K562 (cell line): Measurements from ENCODE around the gene EFHB. TPM values are rescaled to one million over a fixed set of nuclear protein-coding genes. Genes with fewer than 3 reads are reported as not detected.

ENCODE experiments used
- FOXA3 ChIP-seq, 2 experiments: fragments of 450-650 bp in 1 of 2; sonication (generic) in 1 of 2; formaldehyde crosslinking; IDR thresholded peaks in 1 of 2; conservative IDR thresholded peaks in 1 of 2; 2 replicates each; pipeline versions ENCODE4 v1.4.0 to v1.8.0; 2020 to 2022; ENCODE audit warnings: mild to moderate bottlenecking in 2 of 2, missing genetic modification reagents in 1 of 2
- MEF2D ChIP-seq: conservative IDR thresholded peaks from 2 replicates; pipeline ENCODE4 v1.6.1; 2016; ENCODE audit warnings: low read depth, missing genetic modification characterization, missing compliant biosample characterization
- MYNN ChIP-seq, 2 experiments: sonication (generic); formaldehyde crosslinking in 1 of 2; IDR thresholded peaks; 2 replicates each; pipeline versions ENCODE4 v1.5.0 to v1.6.1; 2016 to 2020; ENCODE audit warnings: antibody characterized with exemption in 1 of 2, missing genetic modification reagents in 1 of 2
- NFRKB ChIP-seq: fragments of 450-650 bp; IDR thresholded peaks from 2 replicates; pipeline ENCODE4 v1.6.1; 2016; ENCODE audit warnings: low read depth
- NR4A1 ChIP-seq, 2 experiments: fragments of 250-450 bp in 1 of 2; fragments of 450-650 bp in 1 of 2; sonication (Bioruptor Pico) in 1 of 2; IDR thresholded peaks; 2 replicates each; pipeline versions ENCODE4 v1.4.0 to v1.6.1; 2016 to 2020; ENCODE audit warnings: mild to moderate bottlenecking in 2 of 2, missing compliant biosample characterization in 1 of 2, missing genetic modification characterization in 1 of 2, moderate library complexity in 1 of 2
- PHF8 ChIP-seq: fragments of 200-600 bp; sonication (generic); IDR thresholded peaks from 2 replicates; pipeline ENCODE4 v1.6.1; 2012; ENCODE audit warnings: mixed run types, mild to moderate bottlenecking, inconsistent platforms, low read length, moderate library complexity, borderline replicate concordance
- RAD21 ChIP-seq, 2 experiments: fragments of 250-450 bp in 1 of 2; fragments of 450-650 bp in 1 of 2; sonication (Bioruptor Pico) in 1 of 2; formaldehyde crosslinking in 1 of 2; IDR thresholded peaks in 1 of 2; conservative IDR thresholded peaks in 1 of 2; 2 replicates each; pipeline versions ENCODE4 v1.4.0 to v1.8.0; 2020 to 2022; ENCODE audit warnings: mild to moderate bottlenecking in 2 of 2, moderate library complexity in 1 of 2
- RBM14 ChIP-seq: fragments of 200-400 bp; formaldehyde crosslinking; IDR thresholded peaks from 2 replicates; pipeline ENCODE4 v1.6.1; 2018; ENCODE audit warnings: low read depth, mild to moderate bottlenecking, low read length, moderate library complexity, borderline replicate concordance; ENCODE audit not compliant: insufficient read depth
- RBM34 ChIP-seq: fragments of 200-400 bp; formaldehyde crosslinking; IDR thresholded peaks from 2 replicates; pipeline ENCODE4 v1.6.1; 2018; ENCODE audit warnings: low read length, borderline replicate concordance; ENCODE audit not compliant: insufficient read depth
- SIN3B ChIP-seq: fragments of 450-650 bp; IDR thresholded peaks from 2 replicates; pipeline ENCODE4 v1.6.1; 2017; ENCODE audit warnings: low read depth, mild to moderate bottlenecking, moderate library complexity
- SRF ChIP-seq, 2 experiments: fragments of 250-450, 450-650 bp in 1 of 2; sonication (Bioruptor Pico) in 1 of 2; sonication (generic) in 1 of 2; formaldehyde crosslinking; IDR thresholded peaks; 2 replicates each; pipeline versions ENCODE4 v1.5.0 to v1.5.1; 2020 to 2022; ENCODE audit warnings: mild to moderate bottlenecking in 1 of 2, missing genetic modification reagents in 1 of 2
- TRIM24 ChIP-seq, 2 experiments: fragments of 450-650 bp; IDR thresholded peaks; 2 replicates each; pipeline ENCODE4 v1.6.1; 2016
- XRCC3 ChIP-seq: fragments of 450-650 bp; IDR thresholded peaks from 2 replicates; pipeline ENCODE4 v1.6.1; 2017; ENCODE audit warnings: mild to moderate bottlenecking, moderate library complexity
- ZC3H11A ChIP-seq: IDR thresholded peaks from 2 replicates; pipeline ENCODE4 v1.6.1; 2012; ENCODE audit warnings: low read depth, low read length, improper control_type of control experiment
- ZNF431 ChIP-seq: sonication (generic); formaldehyde crosslinking; IDR thresholded peaks from 2 replicates; pipeline ENCODE4 v1.8.0; 2022; ENCODE audit warnings: mild to moderate bottlenecking, missing genetic modification reagents
- ZNF583 ChIP-seq: fragments of 250-450 bp; sonication (Bioruptor Pico); IDR thresholded peaks from 2 replicates; pipeline ENCODE4 v1.4.0; 2020
- ZNF717 ChIP-seq: fragments of 250-450 bp; sonication (Bioruptor Pico); IDR thresholded peaks from 2 replicates; pipeline ENCODE4 v1.5.0; 2021
- polyA plus RNA-seq, 8 experiments: library from polyadenylated mRNA; depleted of rRNA in 4 of 8; stranded (reverse) in 5 of 8; unstranded in 3 of 8; fragments of >200 nt; fragmentation: Nextera tagmentation in 2 of 8; fragmentation: Illumina TruSeq in 1 of 8; extraction: Ambion mirVana in 2 of 8; extraction: Trizol in 1 of 8; gene quantifications; 2 replicates each; pipeline versions ENCODE4 v1.2.1 to v1.2.3, GENCODE V29; 2011 to 2014; ENCODE audit warnings: inconsistent platforms in 1 of 8, missing spikeins in 1 of 8
- total RNA-seq, 7 experiments: library from RNA; depleted of rRNA in 6 of 7; stranded (reverse); fragments of >200 nt in 6 of 7; fragmentation: Illumina TruSeq in 2 of 7; extraction: Trizol in 2 of 7; gene quantifications; 2 replicates each; pipeline versions ENCODE4 v1.2.1 to v1.2.3, GENCODE V29; 2011 to 2021; ENCODE audit warnings: low replicate concordance in 1 of 7
- TF ChIP-seq, protein P1 (sequence below): sonication (generic); formaldehyde crosslinking; IDR thresholded peaks from 2 replicates; pipeline ENCODE4 v1.8.1; 2023; ENCODE audit warnings: mild to moderate bottlenecking, missing genetic modification reagents
- TF ChIP-seq, protein P2 (sequence below): IDR thresholded peaks from 3 replicates; pipeline ENCODE4 v1.6.1; 2011; ENCODE audit warnings: borderline replicate concordance, mild to moderate bottlenecking; ENCODE audit not compliant: insufficient read length, insufficient read depth
- TF ChIP-seq, protein P3 (sequence below): sonication (generic); formaldehyde crosslinking; IDR thresholded peaks from 2 replicates; pipeline ENCODE4 v1.8.0; 2022; ENCODE audit warnings: missing genetic modification reagents, mild to moderate bottlenecking, moderate library complexity, borderline replicate concordance
- TF ChIP-seq, protein P4 (sequence below): fragments of 200-800 bp; sonication (Bioruptor generic); IDR thresholded peaks from 2 replicates; pipeline ENCODE4 v1.6.1; 2017; ENCODE audit warnings: missing genetic modification characterization, missing compliant biosample characterization

The EFHB gene
- total and polyA plus RNA-seq, 9 of the 15 experiments (the other 6 are each of a cell fraction or from before 2014, with no cell fraction given), result 1.5 to 4.0 (median 1.8) TPM

DNA sequence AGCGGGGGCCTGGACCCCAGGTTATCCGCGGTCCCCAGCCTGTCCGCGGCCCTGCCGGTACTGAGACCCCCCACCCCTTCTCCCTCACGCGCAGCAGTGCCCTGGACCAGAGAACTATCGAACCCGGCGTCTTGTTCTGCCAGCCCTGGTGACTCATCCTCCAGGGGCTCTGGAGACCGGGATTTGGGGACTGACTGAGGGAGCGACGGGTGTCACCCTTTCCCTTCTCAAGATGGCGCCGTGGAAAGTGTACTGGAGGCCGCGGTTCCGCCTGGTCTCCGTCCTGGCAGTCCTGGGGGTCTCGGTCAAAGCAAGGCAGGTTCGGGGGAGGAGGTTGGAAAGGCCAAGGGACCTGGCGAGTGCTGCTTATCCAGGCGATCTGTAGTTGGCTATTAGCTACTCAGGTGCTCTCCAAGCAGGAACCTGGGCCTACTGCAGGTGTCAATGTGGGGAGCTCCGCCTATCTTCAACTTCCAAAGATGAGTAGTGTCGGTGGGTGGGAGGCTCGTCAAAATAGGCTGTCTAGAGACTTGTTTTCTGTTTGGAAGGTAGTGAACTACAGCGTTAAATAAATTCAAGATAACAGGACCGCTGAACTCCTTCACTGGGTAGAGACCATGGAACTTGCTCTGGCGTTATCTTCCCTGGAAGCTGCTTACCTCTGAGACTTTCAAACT, 13.7 kb upstream of the EFHB start (continued):
- TF ChIP-seq PHF8 (peak; percentile 60; the same call in 1 of the 2 replicates), RBM34 (no peak), ZNF583 (0 out of 2 replicates have a peak, but pooled peaks have one; percentile 63), MYNN (IDR thresholded peaks at IDR 0.05) (0 out of 2 replicates have a peak, but pooled peaks have one; percentile 55), MYNN (CRISPR knock-in tag; IDR thresholded peaks at IDR 0.05) (no peak), MEF2D (tag) (0 out of 2 replicates have a peak, but pooled peaks have one; percentile 8), ZNF431 (CRISPR knock-in tag) (no peak), SIN3B (0 out of 2 replicates have a peak, but pooled peaks have one; percentile 41), XRCC3 (no peak), FOXA3 (CRISPR knock-in tag; conservative IDR thresholded peaks at IDR 0.05 in 1 of 2, IDR thresholded peaks at IDR 0.05 in 1 of 2) (peak in 1 of 2 experiments; percentile 39; a peak in 1 of 4 replicates), NR4A1 (CRISPR knock-in tag; IDR thresholded peaks at IDR 0.05) (0 out of 2 replicates have a peak, but pooled peaks have one; percentile 30), NR4A1 (tag; IDR thresholded peaks at IDR 0.05) (no peak), ZC3H11A (no peak), RAD21 (CRISPR knock-in tag; conservative IDR thresholded peaks at IDR 0.05 in 1 of 2, IDR thresholded peaks at IDR 0.05 in 1 of 2) (peak in 1 of 2 experiments; percentile 10; a peak in 2 of 4 replicates), SRF (CRISPR knock-in tag; IDR thresholded peaks at IDR 0.05) (0 out of 4 replicates have a peak, but pooled peaks of 1 of the 2 experiments have one; percentile 7), RBM14 (no peak), TRIM24 (IDR thresholded peaks at IDR 0.05) (0 out of 4 replicates have a peak, but pooled peaks of 1 of the 2 experiments have one; percentile 7), ZNF717 (CRISPR knock-in tag) (no peak), NFRKB (peak; percentile 41; the same call in 1 of the 2 replicates)
- TF ChIP-seq, protein P1, sequence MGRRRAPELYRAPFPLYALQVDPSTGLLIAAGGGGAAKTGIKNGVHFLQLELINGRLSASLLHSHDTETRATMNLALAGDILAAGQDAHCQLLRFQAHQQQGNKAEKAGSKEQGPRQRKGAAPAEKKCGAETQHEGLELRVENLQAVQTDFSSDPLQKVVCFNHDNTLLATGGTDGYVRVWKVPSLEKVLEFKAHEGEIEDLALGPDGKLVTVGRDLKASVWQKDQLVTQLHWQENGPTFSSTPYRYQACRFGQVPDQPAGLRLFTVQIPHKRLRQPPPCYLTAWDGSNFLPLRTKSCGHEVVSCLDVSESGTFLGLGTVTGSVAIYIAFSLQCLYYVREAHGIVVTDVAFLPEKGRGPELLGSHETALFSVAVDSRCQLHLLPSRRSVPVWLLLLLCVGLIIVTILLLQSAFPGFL (CRISPR knock-in tag), result peak; percentile 15; the same call in 1 of the 2 replicates
- TF ChIP-seq, protein P2, sequence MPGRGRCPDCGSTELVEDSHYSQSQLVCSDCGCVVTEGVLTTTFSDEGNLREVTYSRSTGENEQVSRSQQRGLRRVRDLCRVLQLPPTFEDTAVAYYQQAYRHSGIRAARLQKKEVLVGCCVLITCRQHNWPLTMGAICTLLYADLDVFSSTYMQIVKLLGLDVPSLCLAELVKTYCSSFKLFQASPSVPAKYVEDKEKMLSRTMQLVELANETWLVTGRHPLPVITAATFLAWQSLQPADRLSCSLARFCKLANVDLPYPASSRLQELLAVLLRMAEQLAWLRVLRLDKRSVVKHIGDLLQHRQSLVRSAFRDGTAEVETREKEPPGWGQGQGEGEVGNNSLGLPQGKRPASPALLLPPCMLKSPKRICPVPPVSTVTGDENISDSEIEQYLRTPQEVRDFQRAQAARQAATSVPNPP, result no peak
- TF ChIP-seq, protein P3, sequence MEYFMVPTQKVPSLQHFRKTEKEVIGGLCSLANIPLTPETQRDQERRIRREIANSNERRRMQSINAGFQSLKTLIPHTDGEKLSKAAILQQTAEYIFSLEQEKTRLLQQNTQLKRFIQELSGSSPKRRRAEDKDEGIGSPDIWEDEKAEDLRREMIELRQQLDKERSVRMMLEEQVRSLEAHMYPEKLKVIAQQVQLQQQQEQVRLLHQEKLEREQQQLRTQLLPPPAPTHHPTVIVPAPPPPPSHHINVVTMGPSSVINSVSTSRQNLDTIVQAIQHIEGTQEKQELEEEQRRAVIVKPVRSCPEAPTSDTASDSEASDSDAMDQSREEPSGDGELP (CRISPR knock-in tag), result peak; percentile 48
- TF ChIP-seq, protein P4, sequence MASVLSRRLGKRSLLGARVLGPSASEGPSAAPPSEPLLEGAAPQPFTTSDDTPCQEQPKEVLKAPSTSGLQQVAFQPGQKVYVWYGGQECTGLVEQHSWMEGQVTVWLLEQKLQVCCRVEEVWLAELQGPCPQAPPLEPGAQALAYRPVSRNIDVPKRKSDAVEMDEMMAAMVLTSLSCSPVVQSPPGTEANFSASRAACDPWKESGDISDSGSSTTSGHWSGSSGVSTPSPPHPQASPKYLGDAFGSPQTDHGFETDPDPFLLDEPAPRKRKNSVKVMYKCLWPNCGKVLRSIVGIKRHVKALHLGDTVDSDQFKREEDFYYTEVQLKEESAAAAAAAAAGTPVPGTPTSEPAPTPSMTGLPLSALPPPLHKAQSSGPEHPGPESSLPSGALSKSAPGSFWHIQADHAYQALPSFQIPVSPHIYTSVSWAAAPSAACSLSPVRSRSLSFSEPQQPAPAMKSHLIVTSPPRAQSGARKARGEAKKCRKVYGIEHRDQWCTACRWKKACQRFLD (CRISPR knock-in tag), result no peak
- TF ChIP-seq, all 486 proteins: peak for 85
